ENCODE results near the gene ITGAE.

GRCh38 chr17:3667366-3668278 is 133.4 kb downstream of the ITGAE start:
- TF ChIP-seq CTCF (IDR thresholded peaks at IDR 0.05) (no peak), POLR2A (IDR thresholded peaks at IDR 0.05) (peak in 1 of 2 donors; percentile 58)
